IPS DF 4.7 (cell line): ENCODE results near the gene AKAP7.

Experiments
- DNase-seq: peaks from one replicate; pipeline ENCODE4 v3.0.0-alpha.2; 2013; ENCODE audit warnings: low spot score; ENCODE audit errors: extremely low read depth

Gene AKAP7

GRCh38 chr6:131199568-131200272, 64.5 kb downstream of the AKAP7 start:
- DNase-seq: peak; percentile 56

- DNase-seq: no peak
These were observed 70.4 kb downstream of the AKAP7 start for GRCh38 chr6:131205481-131206244.

GRCh38 chr6:131206463-131207251, 71.4 kb downstream of the AKAP7 start:
- no peak for DNase-seq

GRCh38 chr6:131208787-131209186, 73.5 kb downstream of the AKAP7 start:
- DNase-seq: no peak

GRCh38 chr6:131210469-131210868, 75.2 kb downstream of the AKAP7 start:
- DNase-seq: no peak

GRCh38 chr6:131212024-131212423, 76.8 kb downstream of the AKAP7 start:
- no peak for DNase-seq

- no peak for DNase-seq
These were observed 77.6 kb downstream of the AKAP7 start for GRCh38 chr6:131212913-131213312.

- no peak for DNase-seq
These were observed 78.3 kb downstream of the AKAP7 start for GRCh38 chr6:131213501-131213990.

- DNase-seq: no peak
These were observed 80.0 kb downstream of the AKAP7 start for GRCh38 chr6:131215219-131215618.

- DNase-seq: no peak
These were observed 81.0 kb downstream of the AKAP7 start for GRCh38 chr6:131216246-131216645.

- DNase-seq: no peak
These were observed 87.5 kb downstream of the AKAP7 start for GRCh38 chr6:131222773-131223172.

GRCh38 chr6:131223416-131223815, 88.1 kb downstream of the AKAP7 start:
- no peak for DNase-seq

- no peak for DNase-seq
These were observed 89.9 kb downstream of the AKAP7 start for GRCh38 chr6:131225127-131225526.

GRCh38 chr6:131225959-131226358, 90.7 kb downstream of the AKAP7 start:
- no peak for DNase-seq

- no peak for DNase-seq
These were observed 91.3 kb downstream of the AKAP7 start for GRCh38 chr6:131226459-131227157.

- DNase-seq: no peak
These were observed 91.9 kb downstream of the AKAP7 start for GRCh38 chr6:131227158-131227543.

- no peak for DNase-seq
These were observed 95.8 kb downstream of the AKAP7 start for GRCh38 chr6:131231103-131231502.

GRCh38 chr6:131231891-131232290, 96.6 kb downstream of the AKAP7 start:
- no peak for DNase-seq

GRCh38 chr6:131244942-131245341, 109.7 kb downstream of the AKAP7 start:
- DNase-seq: no peak

GRCh38 chr6:131250122-131250521, 114.9 kb downstream of the AKAP7 start:
- peak; percentile 33 for DNase-seq

GRCh38 chr6:131250936-131251335, 115.7 kb downstream of the AKAP7 start:
- DNase-seq: no peak
